ENCODE results near the gene MINAR1.

Gene MINAR1

GRCh38 chr15:79442911-79443310 lies 10.8 kb downstream of the MINAR1 start:
- H3K4me2 ChIP-seq (ENCODE audit: low read length): no peak overlapping the region

GRCh38 chr15:79447060-79447459 lies 14.9 kb downstream of the MINAR1 start:
- Histone ChIP-seq H3K4me3 (ENCODE audit: low read depth, low read length, poor library complexity, severe bottlenecking) (no peak overlapping the region), H3K9me3 (ENCODE audit: low read length) (no peaks in the 10 kb centered on the region), H3F3A (ENCODE audit: insufficient read depth, low read length) (no peaks in the 10 kb centered on the region), H3K27ac (ENCODE audit: low read depth, low read length, poor library complexity, severe bottlenecking) (no peak overlapping the region), H3K4me2 (ENCODE audit: low read length) (no peak overlapping the region), H3K27me3 (ENCODE audit: insufficient read depth, low read length) (no peaks in the 10 kb centered on the region), H3K79me2 (ENCODE audit: insufficient read depth, low read length) (no peaks in the 10 kb centered on the region), H3K9ac (ENCODE audit: low read length) (no peak overlapping the region), H2AFZ (ENCODE audit: low read length) (no peak overlapping the region), H3K9me2 (ENCODE audit: low read depth, low read length) (no peaks in the 10 kb centered on the region), H3K4me1 (ENCODE audit: insufficient read depth, low read length, severe bottlenecking) (no peaks in the 10 kb centered on the region), H4K20me1 (ENCODE audit: insufficient read depth, low read length) (no peaks in the 10 kb centered on the region), H3K36me3 (ENCODE audit: insufficient read depth, low read length) (no peaks in the 10 kb centered on the region)
- no peak for TF ChIP-seq CTCF (IDR thresholded peaks at IDR 0.05; ENCODE audit: low read length)
- no peak for TF ChIP-seq EZH2 (IDR thresholded peaks at IDR 0.05; ENCODE audit: borderline replicate concordance, low read length)

More at GRCh38 chr15:79442911-79443310, 10.8 kb downstream of the MINAR1 start:
- no peak overlapping the region for H3K27ac ChIP-seq (ENCODE audit: low read depth, low read length, poor library complexity, severe bottlenecking)
- H3K9me3 ChIP-seq (ENCODE audit: low read length): no peaks in the 10 kb centered on the region
- no peaks in the 10 kb centered on the region for H3K9me2 ChIP-seq (ENCODE audit: low read depth, low read length)
- H3K79me2 ChIP-seq (ENCODE audit: insufficient read depth, low read length): no peaks in the 10 kb centered on the region
- no peak overlapping the region for H2AFZ ChIP-seq (ENCODE audit: low read length)
- H4K20me1 ChIP-seq (ENCODE audit: insufficient read depth, low read length): no peaks in the 10 kb centered on the region
- no peaks in the 10 kb centered on the region for H3F3A ChIP-seq (ENCODE audit: insufficient read depth, low read length)
- H3K36me3 ChIP-seq (ENCODE audit: insufficient read depth, low read length): no peaks in the 10 kb centered on the region
- no peak overlapping the region for H3K4me3 ChIP-seq (ENCODE audit: low read depth, low read length, poor library complexity, severe bottlenecking)
- H3K9ac ChIP-seq (ENCODE audit: low read length): no peak overlapping the region
- H3K27me3 ChIP-seq (ENCODE audit: insufficient read depth, low read length): no peaks in the 10 kb centered on the region
- TF ChIP-seq EZH2 (IDR thresholded peaks at IDR 0.05; ENCODE audit: borderline replicate concordance, low read length) (no peak), CTCF (IDR thresholded peaks at IDR 0.05; ENCODE audit: low read length) (no peak)
- no peaks in the 10 kb centered on the region for H3K4me1 ChIP-seq (ENCODE audit: insufficient read depth, low read length, severe bottlenecking)

- no peaks in the 10 kb centered on the region for H3K79me2 ChIP-seq (ENCODE audit: insufficient read depth, low read length)
- H2AFZ ChIP-seq (ENCODE audit: low read length): no peak overlapping the region
- H3F3A ChIP-seq (ENCODE audit: insufficient read depth, low read length): no peaks in the 10 kb centered on the region
- no peaks in the 10 kb centered on the region for H4K20me1 ChIP-seq (ENCODE audit: insufficient read depth, low read length)
- H3K9me3 ChIP-seq (ENCODE audit: low read length): no peaks in the 10 kb centered on the region
- no peaks in the 10 kb centered on the region for H3K36me3 ChIP-seq (ENCODE audit: insufficient read depth, low read length)
- no peak overlapping the region for H3K9ac ChIP-seq (ENCODE audit: low read length)
- H3K9me2 ChIP-seq (ENCODE audit: low read depth, low read length): no peaks in the 10 kb centered on the region
- H3K4me2 ChIP-seq (ENCODE audit: low read length): no peak overlapping the region
- no peak overlapping the region for H3K27ac ChIP-seq (ENCODE audit: low read depth, low read length, poor library complexity, severe bottlenecking)
- no peak overlapping the region for H3K4me3 ChIP-seq (ENCODE audit: low read depth, low read length, poor library complexity, severe bottlenecking)
- H3K4me1 ChIP-seq (ENCODE audit: insufficient read depth, low read length, severe bottlenecking): no peaks in the 10 kb centered on the region
- H3K27me3 ChIP-seq (ENCODE audit: insufficient read depth, low read length): no peaks in the 10 kb centered on the region
- TF ChIP-seq EZH2 (IDR thresholded peaks at IDR 0.05; ENCODE audit: borderline replicate concordance, low read length): no peak
- peak; percentile 38; the same call in 1 of the 2 replicates for TF ChIP-seq CTCF (IDR thresholded peaks at IDR 0.05; ENCODE audit: low read length)
Observed at GRCh38 chr15:79450648-79451047, 18.5 kb downstream of the MINAR1 start.

Measured in OCI-LY1 (cell line).